HG03460 (cell line): ENCODE data around the gene RUNX3.

Experiments used
- ATAC-seq: cut with Tn5 transposase; IDR thresholded peaks from one replicate; pipeline ENCODE4 v1.9.1; 2021; ENCODE audit not compliant: unreplicated experiment

Gene RUNX3

DNA sequence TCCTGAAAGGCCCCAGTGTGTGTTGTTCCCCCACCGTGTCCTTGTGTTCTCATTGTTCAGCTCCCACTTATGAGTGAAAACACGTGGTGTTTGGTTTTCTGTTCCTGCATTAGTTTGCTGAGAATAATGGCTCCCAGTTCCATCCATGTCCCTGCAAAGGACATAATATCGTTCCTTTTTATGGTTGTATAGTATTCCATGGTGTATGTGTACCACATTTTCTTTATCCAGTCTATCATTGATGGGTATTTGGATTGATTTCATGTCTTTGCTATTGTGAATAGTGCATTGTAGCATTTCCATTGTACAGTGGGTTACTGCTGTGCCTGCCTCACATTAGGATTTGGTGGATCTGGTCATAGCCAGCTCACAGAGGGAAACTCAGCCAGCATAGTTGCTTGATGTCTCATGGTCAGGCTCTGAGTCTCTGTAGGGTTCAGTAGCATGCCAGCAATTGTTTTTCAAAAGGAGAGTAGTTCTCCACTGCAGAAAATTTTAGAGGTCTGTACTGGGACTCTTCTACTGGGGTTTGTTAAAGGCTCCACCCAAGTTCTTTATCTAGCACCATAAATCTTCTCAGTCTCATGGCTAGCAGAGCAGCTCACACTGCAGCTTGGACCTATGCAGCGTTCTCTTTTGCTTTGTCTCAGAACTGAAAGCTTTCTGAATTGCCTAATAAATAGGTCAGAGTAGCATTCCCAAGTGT lies 41.0 kb downstream of the RUNX3 start:
- no peak for ATAC-seq

- ATAC-seq, result no peak
Observed at GRCh38 chr1:24888061-24888970, 41.8 kb downstream of the RUNX3 start.

DNA sequence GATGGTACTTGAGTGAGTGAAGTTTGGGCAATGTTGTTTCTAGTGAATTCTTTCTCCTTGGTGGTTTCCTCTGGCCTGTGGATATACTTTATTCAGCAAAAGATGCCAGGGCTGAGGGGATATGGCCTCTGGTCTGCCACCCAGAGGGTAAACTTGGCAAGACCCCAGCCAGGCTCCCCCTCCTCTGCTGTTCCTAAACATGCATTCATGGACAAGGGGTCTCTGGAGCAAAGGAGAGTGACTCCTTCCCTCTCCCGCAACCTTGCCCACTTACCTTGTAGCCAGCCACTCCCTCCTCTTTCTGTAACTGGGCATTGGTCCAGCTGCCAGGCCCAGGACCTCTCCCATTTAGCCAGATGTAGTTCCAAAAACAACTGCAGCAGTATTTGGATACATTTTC lies 43.8 kb downstream of the RUNX3 start:
- ATAC-seq, result no peak

DNA sequence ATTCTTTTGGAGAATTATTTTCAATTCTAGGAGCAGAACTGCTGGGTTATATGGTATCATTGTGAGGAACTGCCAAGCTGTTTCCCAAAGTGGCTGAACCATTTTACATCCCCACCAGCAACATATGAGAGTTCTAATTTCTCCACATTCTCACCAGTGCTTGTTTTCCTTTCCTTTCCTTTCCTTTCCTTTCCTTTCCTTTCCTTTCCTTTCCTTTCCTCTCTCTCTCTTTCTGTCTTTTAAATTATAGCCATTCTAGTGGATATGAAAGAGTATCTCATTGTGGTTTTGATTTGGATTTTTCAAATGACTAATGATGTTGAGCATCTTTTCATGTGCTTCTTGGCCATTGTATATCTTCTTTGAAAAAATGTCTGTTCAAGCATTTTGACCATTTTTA lies 45.3 kb downstream of the RUNX3 start:
- ATAC-seq, result no peak

- no peak for ATAC-seq
Observed at GRCh38 chr1:24881034-24881433, 49.0 kb downstream of the RUNX3 start.

- no peak for ATAC-seq
Observed at GRCh38 chr1:24878775-24879742, 51.0 kb downstream of the RUNX3 start.

DNA sequence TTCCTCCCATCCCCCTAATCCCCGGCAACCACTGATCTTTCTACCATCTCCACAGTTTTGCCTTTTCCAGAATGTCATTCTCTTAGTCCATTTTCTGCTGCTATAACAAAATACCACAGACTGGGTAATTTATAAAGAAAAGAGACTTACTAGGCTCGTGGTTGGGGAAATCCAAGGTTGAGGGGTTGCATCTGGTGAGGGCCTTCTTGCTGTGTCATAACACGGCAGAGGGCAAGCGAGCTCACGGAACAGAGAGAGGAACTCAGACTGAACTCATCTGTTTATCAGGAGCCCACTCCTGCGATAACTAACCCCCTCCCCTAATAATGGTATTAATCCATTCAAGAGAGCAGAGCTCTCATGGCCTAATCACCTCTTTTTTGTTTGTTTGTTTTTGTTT lies 52.0 kb downstream of the RUNX3 start:
- no peak for ATAC-seq

DNA sequence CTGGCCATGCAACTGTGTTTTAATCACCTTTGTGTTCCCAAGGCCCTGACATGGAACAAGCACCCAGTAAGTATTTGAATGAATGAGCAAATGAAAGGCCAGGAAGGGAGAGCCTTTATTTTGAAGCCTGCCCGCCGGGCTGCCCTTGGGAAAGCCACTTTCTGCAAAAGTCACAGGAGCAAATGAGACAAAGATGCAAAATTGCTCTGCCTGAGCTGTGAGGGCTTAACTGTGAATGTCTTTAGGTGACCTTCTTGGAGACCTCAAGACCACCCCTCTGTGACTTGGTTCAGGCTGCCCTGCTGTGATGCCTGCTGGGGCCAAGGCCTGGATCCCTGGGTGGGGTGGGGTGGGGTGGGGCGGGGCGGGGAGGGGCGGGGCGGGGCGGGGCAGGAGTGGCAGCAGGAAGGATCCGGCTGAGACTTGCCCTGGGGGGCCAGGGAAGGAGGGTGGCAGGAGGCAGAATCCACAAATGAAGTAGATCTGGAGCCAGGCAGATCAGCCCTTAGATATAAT lies 54.0 kb downstream of the RUNX3 start:
- ATAC-seq, result no peak

DNA sequence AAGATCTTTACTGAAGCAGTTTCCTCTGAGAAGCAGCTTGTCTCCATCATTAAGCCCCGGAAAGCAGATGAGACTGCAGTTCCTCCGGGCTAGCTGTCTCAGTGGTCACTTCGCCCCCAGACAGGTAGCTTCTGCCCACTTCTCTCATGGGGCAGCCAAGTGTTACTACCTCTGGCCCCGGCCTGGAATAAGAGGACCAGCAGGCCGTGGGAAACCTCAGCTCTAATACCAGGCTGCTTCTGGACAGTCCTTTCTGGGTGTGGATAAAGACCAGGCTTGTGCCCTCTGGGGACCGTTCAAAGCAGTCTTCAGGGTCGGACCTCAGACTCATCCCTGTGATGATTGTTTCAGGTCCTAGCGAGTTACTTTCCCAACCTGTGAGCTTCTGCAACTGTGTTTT lies 54.8 kb downstream of the RUNX3 start:
- ATAC-seq, result no peak

- no peak for ATAC-seq
Observed at GRCh38 chr1:24874611-24875234, 55.4 kb downstream of the RUNX3 start.

GRCh38 chr1:24874056-24874455 lies 56.0 kb downstream of the RUNX3 start:
- no peak for ATAC-seq

- ATAC-seq, result no peak
Observed at GRCh38 chr1:24873148-24873547, 56.9 kb downstream of the RUNX3 start.

DNA sequence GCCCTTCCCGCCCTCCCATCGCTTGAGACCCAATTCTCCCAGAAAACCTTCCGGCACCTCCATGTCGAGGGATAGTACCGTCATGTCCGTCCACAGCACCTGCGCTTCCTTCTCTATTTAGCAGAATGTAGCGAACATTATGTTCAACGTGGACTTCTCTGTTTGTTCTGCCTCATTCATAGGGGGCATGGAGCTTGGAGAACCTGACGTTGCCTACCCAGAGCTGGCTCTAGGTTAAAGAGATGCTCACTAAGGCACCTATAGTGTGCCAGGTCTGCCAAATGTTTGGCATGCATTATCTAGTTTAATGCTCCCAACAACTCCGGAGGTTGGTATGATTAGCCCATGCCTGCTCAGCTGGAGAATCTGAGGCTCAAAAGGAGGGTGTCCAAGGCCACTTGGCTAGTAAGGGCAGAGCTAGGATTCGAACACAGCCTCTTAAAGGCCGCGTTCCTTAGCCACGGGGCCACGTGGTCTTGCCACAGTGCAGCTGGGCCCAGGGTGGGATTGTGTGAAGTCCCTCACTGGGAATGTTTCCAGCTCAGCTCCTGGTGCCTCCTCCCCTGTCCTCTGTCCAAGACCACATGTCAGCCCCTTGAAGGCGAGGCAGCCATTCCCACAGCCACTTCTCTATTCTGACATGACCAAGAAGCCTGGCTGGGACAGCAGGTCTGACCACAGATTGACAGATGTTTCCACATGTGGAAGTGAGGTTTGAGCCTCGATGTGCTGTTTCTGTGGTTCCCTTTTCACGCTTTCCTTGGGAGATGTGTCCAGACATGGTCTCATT lies 57.8 kb downstream of the RUNX3 start:
- ATAC-seq, result no peak

DNA sequence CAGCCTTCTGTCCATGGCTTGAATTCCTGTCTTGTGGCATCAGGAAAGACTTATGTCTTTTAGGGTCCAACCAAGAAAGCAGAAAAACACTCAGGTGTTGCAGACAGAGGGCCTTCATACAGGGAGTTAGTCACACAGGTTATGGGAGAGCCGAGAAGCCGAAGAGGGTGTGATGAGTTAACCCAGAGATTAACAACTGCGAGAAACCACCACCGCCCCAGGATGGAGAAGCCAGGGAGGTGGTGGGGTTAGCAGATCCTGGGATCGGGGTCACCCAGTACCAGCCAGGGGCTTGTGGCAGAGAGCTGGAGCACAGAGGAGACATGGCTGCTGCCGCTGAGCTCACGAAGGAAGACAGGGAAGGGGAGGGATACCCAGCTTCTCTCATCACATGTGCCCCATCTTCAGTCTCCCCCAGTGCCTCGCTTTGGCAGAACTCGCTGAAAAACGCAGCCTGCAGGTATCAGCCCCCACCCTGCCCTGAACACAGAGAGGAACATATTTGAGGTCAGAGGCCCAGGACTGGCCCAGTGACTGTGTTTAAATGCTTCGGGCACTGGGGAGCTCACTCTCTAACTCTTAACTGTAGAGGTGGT lies 58.7 kb downstream of the RUNX3 start:
- no peak for ATAC-seq

GRCh38 chr1:24870551-24871195 lies 59.4 kb downstream of the RUNX3 start:
- no peak for ATAC-seq

DNA sequence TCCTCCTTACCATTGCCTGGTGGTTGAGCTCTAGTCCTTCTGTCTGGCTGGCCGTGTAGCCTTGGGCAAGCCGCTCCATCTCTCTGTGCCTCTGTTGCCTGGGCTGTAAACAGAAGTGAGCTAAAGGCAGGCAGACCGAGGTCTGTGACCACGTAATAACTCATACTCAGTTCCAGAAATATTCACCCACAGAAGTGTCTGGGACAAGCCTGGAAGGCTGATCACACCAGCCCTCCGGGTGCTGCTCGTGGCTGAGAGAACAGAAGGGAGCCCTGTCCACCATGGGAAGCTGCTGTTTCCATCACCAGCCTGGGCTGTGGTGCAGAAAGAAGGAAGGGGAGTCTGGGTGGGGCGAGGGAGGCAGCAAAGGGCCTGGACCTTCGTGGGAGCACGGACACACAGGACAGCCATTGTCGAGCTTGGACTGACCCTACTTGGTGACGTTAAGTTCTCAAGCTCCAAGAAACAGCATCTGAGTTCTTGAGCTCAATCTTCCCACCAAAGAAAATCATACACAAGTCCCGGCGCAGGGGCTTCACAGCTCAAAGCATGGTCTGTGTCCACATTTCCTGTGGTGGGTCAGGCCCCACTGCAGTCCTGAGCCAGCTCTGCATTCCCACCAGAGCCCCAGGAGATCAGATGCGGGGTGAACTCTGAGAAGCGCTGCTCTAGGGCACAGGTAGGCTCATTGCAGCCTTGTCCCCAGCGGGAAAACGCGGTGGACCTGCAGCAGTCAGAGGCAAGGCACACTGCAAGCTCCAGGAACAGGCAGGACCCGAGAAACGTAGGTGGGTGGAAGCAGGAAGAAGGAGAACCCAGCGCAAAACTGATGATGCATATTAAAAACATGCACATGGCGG lies 61.8 kb downstream of the RUNX3 start:
- ATAC-seq, result no peak

GRCh38 chr1:24867084-24867870 lies 62.8 kb downstream of the RUNX3 start:
- ATAC-seq, result no peak
